ENCODE results near the gene LIN37.

The LIN37 gene

DNA sequence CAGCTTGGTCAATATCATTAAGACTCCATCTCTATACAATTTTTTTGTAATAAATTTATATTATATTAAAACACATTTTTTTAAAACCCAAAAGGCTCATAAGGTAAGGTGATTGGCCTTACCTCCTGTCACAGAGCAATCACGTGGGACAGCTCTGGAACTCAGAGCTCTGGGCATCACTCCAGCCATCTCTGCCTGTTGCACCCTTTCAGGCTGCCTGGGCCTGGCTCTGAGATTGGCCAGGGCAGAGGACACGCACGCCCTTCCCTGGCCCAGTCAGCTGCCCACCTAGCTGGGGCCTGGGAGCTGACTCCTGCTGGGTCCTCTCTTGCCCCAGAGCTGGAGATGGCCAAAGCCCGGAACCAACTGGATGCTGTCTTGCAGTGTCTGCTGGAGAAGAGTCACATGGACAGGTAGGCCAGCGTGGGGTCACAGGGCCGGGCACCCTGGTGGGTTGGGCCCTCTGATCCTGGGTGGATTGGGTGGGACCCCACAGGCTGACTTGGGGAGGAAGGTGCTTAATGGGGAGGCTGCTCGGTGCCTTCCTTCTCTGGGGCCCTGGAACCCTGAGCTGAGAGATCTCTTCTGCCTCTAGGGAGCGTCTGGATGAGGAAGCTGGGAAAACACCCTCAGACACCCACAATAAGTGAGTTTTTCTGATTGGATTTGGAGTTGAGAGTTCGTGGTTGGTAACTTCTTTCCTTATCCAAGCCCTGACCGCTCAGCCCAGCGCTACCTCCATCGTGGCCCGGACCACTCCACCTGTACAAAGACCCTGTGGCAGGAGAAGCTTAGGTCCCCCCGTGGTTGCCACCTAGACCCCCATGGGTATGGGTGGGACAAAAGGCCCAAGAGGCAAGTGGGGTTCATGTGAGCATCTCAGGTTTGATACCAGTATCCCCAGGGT is 3.7 kb downstream of the LIN37 start:
- no peak for DNase-seq (ENCODE audit: extremely low read depth in 1 of 2, low read depth in 1 of 2)

DNA sequence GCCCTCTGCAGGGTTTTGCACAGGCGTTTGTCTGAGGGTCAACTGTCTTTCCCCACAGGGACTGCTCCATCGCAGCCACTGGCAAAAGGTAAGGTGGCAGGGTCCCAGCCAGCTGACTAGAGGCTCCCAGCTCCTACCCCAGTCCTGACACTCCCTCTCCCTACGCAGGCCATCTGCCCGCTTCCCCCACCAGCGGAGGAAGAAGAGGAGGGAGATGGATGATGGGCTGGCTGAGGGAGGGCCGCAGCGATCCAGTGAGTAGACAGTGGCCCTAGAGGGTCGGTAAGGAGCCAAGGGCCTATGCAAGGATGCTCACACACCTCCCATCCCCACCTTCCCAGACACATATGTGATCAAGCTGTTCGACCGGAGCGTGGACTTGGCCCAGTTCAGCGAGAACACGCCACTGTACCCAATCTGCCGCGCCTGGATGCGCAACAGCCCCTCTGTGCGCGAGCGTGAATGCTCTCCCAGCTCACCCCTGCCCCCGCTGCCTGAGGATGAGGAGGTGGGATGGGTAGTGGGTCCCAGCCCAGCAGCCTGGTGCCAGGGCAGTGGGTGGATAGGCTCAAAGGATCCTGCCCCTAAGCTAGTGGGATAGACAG is 4.5 kb downstream of the LIN37 start:
- DNase-seq (ENCODE audit: extremely low read depth in 1 of 2, low read depth in 1 of 2): no peak

DNA sequence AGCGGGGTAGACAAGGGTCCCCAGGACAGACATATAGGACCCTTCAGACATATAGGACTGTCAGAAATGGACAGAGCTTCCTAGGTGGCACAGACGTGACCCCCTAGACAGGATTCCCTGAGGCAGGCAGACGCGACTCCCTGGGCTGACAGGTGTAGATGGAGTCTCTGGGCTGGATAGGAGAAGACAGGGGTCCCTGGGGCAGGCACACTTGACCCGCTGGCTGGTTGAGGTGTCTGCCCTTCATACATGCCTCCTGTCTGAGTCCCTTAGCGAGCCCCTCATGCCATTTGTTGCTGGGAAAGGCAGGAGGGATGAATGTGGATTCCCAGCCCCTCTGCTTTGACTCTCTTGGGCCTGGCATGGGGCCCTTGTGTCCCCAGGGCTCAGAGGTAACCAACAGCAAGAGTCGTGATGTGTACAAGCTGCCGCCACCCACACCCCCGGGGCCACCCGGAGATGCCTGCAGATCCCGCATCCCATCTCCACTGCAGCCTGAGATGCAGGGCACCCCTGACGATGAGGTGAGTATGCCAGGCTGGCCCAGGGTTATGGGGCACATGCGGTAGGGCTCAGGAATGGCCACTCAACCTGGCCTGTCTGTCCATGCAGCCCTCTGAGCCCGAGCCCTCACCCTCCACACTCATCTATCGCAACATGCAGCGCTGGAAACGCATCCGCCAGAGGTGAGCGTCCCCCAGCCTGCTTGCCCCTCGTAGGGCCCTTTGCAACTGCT is 5.4 kb downstream of the LIN37 start:
- no peak for DNase-seq (ENCODE audit: extremely low read depth in 1 of 2, low read depth in 1 of 2)

DNA sequence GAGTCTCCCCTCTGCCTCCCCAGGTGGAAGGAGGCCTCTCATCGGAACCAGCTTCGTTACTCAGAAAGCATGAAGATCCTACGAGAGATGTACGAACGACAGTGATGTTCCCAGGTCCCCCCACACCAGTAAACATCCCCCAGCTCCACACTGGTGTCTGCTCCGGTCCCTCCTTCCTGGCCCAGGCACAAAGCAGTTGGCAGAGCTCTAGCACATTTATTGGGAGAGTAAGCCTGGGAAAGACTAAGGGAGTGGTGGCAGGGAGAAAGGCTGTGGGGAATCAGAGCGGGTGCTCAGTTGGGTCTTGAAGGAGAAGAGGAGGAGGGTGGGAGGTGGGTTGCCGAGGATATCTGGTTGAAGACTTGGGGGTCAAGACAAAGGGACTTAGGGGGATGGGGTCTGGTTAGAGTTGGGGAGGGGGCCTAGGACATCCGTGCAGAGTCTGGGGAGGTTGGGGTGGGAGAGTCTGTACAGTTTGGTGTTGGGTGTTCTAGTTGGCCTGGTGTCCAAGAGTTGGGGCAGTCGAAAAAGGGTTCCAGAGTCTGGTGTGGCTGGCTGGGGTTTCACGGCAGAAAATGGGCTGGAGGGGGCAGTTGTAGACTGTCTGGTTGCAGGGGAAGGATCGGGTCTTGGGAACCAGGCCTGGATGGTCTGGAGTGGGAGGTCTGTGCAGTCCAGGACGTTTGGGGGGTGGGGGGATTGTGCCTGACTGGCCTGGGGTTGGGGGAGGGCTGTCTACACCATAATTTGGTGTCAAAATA is 6.2 kb downstream of the LIN37 start:
- no peak for DNase-seq (ENCODE audit: extremely low read depth in 1 of 2, low read depth in 1 of 2)

DNA sequence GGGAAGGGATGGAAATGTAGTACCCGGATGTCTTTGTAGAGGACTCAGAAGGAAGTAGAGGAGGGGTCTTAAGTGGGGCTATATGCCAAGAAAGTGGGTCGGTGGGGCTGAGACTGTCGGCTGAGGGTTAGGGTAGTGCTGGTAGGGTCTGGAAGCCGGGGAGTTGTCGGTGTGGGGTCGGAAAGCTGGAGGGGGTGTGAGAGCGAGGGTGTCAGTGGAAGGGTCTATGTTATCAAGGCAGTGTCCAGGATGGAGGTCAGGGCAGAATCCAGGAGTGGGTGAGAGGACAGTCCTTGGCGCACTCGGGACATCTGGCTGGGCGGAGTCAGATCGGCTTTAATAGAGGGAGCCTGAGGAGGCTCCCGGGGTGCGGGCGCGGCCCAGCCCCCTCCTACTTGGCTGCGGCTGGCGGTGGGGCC is 6.8 kb downstream of the LIN37 start:
- DNase-seq (ENCODE audit: extremely low read depth in 1 of 2, low read depth in 1 of 2): no peak

DNA sequence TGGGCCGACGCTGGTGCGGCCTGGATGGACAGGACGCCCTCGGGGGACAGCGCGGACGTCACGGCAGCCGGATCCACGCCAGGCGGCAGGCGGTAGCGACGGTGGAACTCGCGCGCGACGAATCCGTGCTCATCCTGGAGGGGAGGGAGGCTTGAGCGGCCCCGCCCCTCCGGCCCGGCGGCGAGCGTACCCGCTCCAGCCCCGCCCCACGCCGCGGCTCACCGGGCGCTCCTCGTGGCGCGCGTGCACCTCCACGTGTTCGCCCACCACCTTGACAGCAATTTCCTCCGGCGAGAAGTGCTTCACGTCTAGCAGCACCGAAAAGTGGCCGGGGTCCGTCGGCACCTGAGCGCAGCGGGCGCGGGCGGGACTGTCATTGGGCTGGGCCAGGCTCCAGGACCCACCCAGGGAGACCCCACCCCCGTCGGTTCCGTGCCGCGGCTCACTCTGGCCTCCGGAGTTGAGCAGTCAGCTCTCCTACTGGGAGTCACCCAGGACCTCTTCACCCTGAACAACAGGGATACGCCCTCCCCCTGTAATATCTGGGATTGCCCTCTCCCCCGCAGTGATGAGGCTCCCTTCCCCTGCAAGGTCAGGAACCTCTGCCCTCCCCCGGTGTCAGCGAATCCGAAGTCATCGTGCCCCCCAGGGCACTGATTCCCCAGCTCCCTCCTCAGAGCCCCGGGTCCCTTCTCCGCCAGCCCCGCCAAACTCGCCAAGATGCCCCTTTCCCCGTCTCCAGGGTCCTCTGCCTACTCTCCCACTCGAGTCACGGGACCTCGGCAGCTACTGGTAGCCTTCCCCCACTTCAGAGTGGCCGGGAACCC is 7.4 kb downstream of the LIN37 start:
- no peak for DNase-seq (ENCODE audit: extremely low read depth in 1 of 2, low read depth in 1 of 2)

DNA sequence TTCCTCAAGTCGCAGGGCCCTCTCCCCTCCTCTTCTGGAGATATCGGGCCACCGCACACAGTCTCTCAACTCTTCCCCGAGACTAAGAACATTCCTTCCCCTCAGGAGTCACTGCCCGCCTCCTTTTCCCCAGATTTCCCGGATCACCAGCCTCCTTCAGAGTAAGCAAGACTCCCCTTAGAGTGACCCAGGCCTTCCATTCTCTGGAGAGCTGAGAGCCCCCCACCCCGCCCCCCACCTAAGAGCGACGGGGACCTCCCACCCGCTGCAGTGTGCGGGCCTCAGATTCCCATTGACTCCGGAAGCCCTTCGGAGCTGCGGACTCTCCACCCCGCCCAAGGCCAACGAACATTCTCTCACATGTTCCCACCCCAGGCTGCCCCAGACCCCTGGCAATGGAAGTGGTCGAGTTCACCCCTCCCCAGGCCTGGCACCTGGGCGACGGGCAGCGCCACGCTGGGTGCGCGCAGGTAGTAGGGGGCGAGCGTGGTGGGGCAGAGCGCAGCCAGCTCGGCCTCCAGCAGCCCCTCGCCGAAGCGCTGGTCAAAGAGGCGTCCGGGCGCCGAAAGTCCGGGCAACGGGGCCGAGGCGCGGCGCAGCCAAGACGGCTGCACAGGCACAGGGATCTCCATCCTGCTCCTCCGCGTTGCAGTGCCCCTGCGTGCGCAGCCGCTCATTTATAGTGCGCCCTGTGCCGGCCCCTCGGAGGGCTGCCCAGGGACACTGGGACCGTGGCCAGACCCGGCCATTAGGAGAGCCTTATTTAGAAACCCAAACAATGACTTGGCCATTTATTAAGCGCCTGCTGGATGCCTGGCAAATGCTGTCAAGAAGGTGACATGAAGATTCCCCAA is 8.2 kb downstream of the LIN37 start, which contains the start of gene HSPB6:
Gene HSPB6 (minus strand): TSS at position 653 of the 854 bp plus-strand sequence. CDS start 21 bp downstream, at position 632.
- no peak for DNase-seq (ENCODE audit: extremely low read depth in 1 of 2, low read depth in 1 of 2)

DNA sequence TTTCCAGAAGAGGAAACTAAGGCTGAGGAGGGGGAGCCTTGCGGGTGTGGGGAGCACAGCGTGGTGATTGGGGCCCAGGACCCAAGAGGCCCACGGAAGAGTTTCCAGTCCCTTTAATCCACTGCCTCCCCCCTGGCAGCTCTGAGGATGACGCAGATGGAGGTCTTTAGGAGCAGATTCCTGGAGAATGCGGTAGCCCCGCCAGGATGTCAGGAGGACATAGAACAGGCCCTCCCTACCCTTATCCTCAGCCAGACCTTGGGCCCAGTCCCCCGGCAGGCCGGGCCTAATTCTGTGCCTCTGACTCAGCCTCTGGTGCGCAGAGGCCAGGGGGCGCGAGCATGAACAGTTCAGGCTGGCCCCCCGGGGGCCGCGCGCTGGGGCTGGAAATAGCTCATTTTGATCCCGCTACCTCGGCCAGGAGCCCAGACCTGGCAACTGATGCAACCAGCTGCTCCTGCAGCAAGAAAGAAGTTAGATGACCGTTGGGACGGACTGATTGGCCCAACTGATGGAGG is 8.9 kb downstream of the LIN37 start:
- DNase-seq (ENCODE audit: extremely low read depth in 1 of 2, low read depth in 1 of 2): no peak

DNA sequence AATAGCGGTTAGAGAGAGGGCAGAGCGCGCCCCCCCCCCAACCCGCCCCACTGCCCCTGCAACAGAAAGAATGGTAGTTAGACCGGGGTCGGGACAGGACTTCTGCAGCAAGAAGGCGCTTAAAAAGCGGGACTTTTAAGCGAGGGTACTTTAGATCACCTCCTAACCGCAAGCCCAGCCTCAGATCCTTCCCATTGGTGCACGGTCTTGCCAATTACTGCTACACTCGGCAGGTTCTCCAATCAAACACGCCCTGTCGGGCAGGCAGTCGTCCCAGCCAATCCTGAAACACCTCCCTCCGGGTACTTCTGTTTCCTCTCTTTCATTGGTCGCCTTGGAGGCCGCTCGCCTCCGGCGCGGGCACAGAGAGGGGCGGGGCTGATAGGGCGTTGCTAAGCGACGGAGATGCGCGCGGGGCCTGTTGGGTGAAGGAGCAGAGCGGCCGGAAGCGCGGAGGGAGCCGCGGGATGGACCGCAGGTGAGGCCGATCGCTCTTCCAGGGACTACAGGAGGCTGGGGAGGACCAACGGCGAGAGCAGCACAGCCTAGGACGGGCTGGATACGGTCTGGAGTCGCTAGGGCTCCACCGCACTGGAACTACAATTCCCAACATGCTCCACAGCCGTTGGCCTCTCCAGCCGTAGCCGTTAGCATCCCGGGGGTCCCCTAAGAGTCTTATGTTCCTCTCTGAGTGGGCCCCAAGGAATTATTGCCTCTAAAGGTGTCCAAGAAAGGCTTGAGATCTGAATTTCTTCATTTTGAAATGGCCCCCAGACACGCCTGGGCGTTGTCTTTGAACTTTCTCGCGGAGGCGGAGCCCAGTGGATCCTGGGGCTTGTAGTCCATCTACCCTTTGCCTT is 9.6 kb downstream of the LIN37 start, which contains the start of gene PROSER3:
Gene PROSER3 (plus strand): TSS at position 428 of the 860 bp plus-strand sequence. CDS start 40 bp downstream, at position 468.
- DNase-seq (ENCODE audit: extremely low read depth in 1 of 2, low read depth in 1 of 2): peak; percentile 94 to 96

DNA sequence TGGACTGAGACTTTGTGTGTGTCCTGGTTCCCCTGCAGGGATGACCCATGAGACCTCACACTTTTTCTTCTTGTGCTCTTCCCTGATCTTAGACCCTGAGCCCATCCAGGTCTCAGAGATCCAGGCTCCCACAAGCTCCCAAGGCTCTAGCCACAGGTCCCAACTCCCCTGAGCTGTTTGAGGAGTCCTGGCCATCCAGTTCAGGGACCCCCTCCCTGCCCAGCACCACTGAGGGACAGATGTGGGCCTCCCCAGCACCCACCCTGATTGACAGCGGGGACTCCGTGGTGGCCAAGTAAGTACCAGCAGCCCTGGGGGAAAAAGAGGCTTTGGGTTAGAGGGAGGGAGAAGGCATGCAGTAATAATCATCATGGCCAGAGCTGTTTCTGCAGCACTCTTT is 11.3 kb downstream of the LIN37 start:
- DNase-seq (ENCODE audit: extremely low read depth in 1 of 2, low read depth in 1 of 2): no peak

DNA sequence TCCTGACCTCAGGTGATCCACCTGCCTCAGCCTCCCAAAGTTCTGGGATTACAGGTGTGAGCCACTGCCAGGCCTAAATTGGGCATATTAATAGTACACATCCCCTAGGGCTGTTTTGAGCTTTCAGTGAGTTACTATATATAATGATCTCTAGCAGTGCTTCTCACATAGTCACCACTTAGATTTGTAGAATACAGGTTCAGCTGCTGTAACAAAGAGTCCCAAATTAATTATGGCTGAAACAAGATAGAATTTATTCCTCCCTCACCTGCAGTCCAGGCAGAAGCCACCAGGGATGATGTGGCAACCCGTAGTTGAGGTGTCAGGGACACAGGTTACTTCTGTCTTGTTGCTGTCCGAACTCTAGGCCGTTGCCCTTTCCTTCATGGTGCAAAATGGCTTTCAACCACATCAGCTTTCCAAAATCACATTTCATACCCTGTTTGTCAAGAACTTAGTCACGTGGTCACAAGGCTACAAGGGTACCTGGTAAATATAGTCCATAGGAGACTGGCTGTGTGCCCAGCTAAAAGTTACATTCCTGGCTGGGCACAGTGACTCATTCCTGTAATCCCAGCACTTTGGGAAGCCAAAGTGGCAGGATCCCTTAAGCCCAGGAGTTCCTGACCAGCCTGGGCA is 12.5 kb downstream of the LIN37 start:
- DNase-seq (ENCODE audit: extremely low read depth in 1 of 2, low read depth in 1 of 2): no peak

DNA sequence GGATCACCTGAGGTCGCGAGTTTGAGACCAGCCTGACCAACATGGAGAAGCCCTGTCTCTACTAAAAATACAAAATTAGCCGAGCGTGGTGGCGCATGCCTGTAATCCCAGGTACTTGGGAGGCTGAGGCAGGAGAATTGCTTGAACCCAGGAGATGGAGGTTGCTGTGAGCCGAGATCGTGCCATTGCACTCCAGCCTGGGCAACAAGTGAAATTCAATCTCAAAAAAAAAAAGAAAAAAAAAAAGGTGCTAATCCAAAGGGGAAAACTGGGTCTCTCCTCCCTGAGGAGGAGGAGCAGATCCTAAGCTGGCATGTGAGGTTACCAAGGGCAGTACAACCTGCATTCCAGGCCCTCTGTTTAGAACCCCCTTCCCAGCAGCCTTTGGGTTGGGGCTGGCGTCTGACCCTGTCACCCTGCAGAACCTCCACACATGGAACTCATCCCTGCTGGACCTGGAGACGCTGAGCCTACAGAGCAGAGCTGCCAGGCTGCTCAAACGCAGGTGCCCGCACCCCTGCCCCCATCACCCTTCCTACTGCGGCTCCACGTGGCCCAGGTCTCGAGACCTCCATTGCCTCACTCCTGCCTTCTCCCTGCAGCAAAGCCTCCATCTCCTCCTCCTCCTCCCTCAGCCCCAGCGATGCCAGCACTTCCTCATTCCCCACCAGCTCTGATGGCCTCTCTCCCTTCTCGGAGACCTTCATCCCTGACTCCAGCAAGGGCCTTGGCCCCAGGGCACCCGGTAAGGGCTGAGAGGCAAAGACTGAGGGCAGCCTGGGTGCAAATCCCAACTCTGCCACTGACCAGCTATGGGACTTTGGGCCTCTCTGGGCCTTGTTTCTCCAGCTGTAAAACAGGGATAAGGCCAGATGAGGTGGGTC is 16.3 kb downstream of the LIN37 start:
- DNase-seq (ENCODE audit: extremely low read depth in 1 of 2, low read depth in 1 of 2): no peak

DNA sequence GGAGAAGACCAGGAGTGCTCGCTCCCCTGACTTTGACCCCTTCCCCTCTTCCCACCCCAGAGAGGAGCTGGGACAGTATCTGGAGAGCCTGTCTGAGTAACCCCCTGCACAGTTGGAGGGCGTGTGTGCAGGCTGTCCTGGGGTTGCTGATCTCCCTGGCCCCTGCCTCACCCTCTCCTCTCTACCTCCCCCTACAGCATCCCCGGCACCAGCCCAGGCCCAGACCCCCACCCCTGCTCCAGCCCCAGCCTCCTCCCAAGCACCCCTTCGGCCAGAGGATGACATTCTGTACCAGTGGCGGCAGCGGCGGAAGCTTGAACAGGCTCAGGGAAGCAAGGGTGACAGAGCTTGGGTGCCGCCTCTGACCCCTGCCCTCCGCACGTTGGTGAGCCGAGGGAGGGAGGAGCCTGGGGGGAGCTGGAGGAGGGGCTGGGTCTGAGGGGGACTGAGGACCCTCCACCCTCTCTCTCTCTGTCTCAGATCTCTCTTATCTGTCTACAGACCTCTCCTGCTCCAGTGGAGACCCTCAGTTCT is 18.3 kb downstream of the LIN37 start:
- DNase-seq (ENCODE audit: extremely low read depth in 1 of 2, low read depth in 1 of 2): no peak

DNA sequence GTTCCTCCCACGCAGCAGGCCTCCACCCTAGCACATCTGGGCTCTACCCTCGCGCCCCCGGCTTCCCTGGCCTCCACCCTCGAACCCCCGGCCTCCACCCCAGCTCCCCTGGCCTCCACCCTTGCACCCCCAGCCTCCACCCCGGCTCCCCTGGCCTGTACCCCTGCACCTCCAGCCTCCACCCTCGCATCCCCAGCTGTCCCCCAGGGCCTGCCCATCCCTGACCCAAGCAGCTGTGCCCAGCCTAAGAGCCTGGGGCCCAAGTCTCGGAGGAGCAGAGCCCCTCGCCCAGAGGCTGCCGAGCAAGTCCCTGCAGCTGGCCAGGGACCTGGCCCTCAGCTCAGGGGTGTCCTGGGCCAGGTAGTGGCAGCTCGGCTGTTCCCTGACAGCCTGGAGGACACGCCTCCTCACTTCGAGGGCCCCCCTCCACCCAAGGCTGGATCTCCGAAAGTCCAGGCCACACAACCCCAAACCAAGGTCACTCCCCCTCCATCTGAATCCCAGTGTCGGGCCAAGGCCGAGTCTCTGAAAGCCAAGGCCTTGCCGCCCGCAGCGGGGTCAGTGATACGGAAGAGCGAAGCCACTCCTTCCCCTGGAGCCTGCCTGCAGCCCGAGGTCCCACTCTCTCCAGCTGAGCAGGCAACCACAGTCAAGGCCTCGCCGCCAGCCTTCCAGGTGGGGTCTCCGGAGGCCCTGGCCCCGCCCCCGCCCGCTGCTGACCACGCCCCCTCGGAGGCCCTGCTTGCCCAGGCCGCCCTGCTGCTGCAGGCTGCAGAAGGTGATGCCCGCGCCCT is 19.1 kb downstream of the LIN37 start:
- no peak for DNase-seq (ENCODE audit: extremely low read depth in 1 of 2, low read depth in 1 of 2)

DNA sequence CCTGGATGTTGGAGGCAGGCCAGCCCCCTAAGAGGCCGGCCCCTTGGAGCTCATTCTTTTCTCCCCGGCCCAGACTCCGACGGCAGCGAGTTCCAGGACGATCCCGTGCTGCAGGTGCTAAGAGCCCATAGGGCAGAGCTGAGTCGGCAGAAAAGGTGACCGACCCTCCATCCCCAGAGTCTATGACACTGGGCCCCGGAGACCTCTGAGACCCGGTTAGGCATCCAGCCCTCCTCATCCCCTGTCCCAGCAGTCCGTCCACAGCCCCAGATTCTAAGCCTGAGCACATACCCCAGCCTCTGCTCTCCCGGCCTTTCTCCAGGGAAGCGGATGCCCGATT is 19.7 kb downstream of the LIN37 start:
- DNase-seq (ENCODE audit: extremely low read depth in 1 of 2, low read depth in 1 of 2): no peak
